ENCODE data around the gene CLDN6. TPM values are rescaled to one million over a fixed set of nuclear protein-coding genes. Genes with fewer than 3 reads are reported as not detected.

CLDN6 gene
- total RNA-seq, 2 donors from 2014 or later, result not detected

- H3K4me3 ChIP-seq, result peak overlapping the region; percentile 43
- H3K27ac ChIP-seq, result no peak overlapping the region
- H3K27me3 ChIP-seq (replicated peaks; ENCODE audit: insufficient read depth), result peaks cover 36% of the 10 kb centered on the region
- DNase-seq (ENCODE audit: low spot score), result no peak
- no peaks in the 10 kb centered on the region for H3K36me3 ChIP-seq
- TF ChIP-seq CTCF (IDR thresholded peaks at IDR 0.05), result no peak
- H3K9me3 ChIP-seq, result no peaks in the 10 kb centered on the region
- peaks cover 31 to 54% of the 10 kb centered on the region in 2 donors for H3K4me1 ChIP-seq (ENCODE audit: control insufficient read depth in 1 of 2, low read depth in 2 of 2)
- ATAC-seq (ENCODE audit: insufficient number of reproducible peaks, low FRiP score, low read depth), result no peak
Observed at GRCh38 chr16:2966808-2967191, 51.2 kb downstream of the CLDN6 start.

- Histone ChIP-seq H3K4me3 (no peak overlapping the region), H3K27ac (no peak overlapping the region), H3K36me3 (no peaks in the 10 kb centered on the region), H3K27me3 (replicated peaks; ENCODE audit: insufficient read depth) (peaks cover 36% of the 10 kb centered on the region), H3K4me1 (ENCODE audit: control insufficient read depth in 1 of 2, low read depth in 2 of 2) (peaks cover 31 to 54% of the 10 kb centered on the region in 2 donors), H3K9me3 (no peaks in the 10 kb centered on the region)
- ATAC-seq (ENCODE audit: insufficient number of reproducible peaks, low FRiP score, low read depth) (no peak), DNase-seq (ENCODE audit: low spot score) (no peak)
- TF ChIP-seq CTCF (IDR thresholded peaks at IDR 0.05), result no peak
Observed at GRCh38 chr16:2966043-2966807, 51.8 kb downstream of the CLDN6 start.

Other genes starting within 250 kb of the CLDN6 start
- 100 to 1,000 TPM; 269 to 518 TPM for gene ELOB, start 240.9 kb downstream of the CLDN6 start, total RNA-seq
- not detected for gene PRSS33, start 230.6 kb downstream of the CLDN6 start, total RNA-seq
- not detected for gene PRSS41, start 219.7 kb downstream of the CLDN6 start, total RNA-seq
- gene PRSS21, start 200.9 kb downstream of the CLDN6 start, total RNA-seq, result under 1 TPM in 1 of 2 donors, not detected in 1; 0.54 TPM
- gene ZG16B, start 187.9 kb downstream of the CLDN6 start, total RNA-seq, result not detected
- not detected for gene PRSS22, start 160.0 kb downstream of the CLDN6 start, total RNA-seq
- 10 to 100 TPM; 52.2 to 53.2 TPM for gene FLYWCH2, start 135.0 kb downstream of the CLDN6 start, total RNA-seq
- gene FLYWCH1, start 106.3 kb downstream of the CLDN6 start, total RNA-seq, result 10 to 100 TPM; 65.6 to 72.8 TPM
- gene KREMEN2, start 53.9 kb downstream of the CLDN6 start, total RNA-seq, result not detected
- 1 to 10 TPM; 3.1 to 5.8 TPM for gene PAQR4, start 48.8 kb downstream of the CLDN6 start, total RNA-seq
- 1 to 10 TPM in 1 of 2 donors, not detected in 1; 5.9 TPM for gene PKMYT1, start 37.7 kb downstream of the CLDN6 start, total RNA-seq
- 1 to 10 TPM in 1 of 2 donors, not detected in 1; 1.5 TPM for gene CLDN9, start 5.3 kb downstream of the CLDN6 start, total RNA-seq
- 100 to 1,000 TPM; 274 to 461 TPM for gene TNFRSF12A, start 2.2 kb upstream of the CLDN6 start, total RNA-seq
- gene HCFC1R1, start 5.8 kb upstream of the CLDN6 start, total RNA-seq, result 100 to 1,000 TPM in 1 of 2 donors, 10 to 100 TPM in 1; 19.9 to 120 TPM
- 10 to 100 TPM; 19.0 to 24.7 TPM for gene THOC6, start 5.9 kb upstream of the CLDN6 start, total RNA-seq
- 1 to 10 TPM in 1 of 2 donors, not detected in 1; 1.1 TPM for gene BICDL2, start 18.8 kb upstream of the CLDN6 start, total RNA-seq
- 1 to 10 TPM in 1 of 2 donors, not detected in 1; 4.2 TPM for gene MMP25, start 28.4 kb upstream of the CLDN6 start, total RNA-seq
- 10 to 100 TPM; 42.4 to 55.4 TPM for gene IL32, start 47.5 kb upstream of the CLDN6 start, total RNA-seq
- gene ZSCAN10, start 81.1 kb upstream of the CLDN6 start, total RNA-seq, result not detected
- gene ZNF205, start 94.4 kb upstream of the CLDN6 start, total RNA-seq, result 10 to 100 TPM; 16.4 to 19.4 TPM
- gene ZNF213, start 116.8 kb upstream of the CLDN6 start, total RNA-seq, result 10 to 100 TPM in 1 of 2 donors, 1 to 10 TPM in 1; 5.9 to 16.2 TPM
- gene OR1F1, start 170.0 kb upstream of the CLDN6 start, total RNA-seq, result not detected
- 10 to 100 TPM in 1 of 2 donors, 1 to 10 TPM in 1; 1.2 to 11.1 TPM for gene ZNF200, start 217.0 kb upstream of the CLDN6 start, total RNA-seq
- gene MEFV, start 238.4 kb upstream of the CLDN6 start, total RNA-seq, result 1 to 10 TPM; 3.5 to 6.1 TPM